Nephron (organoid): ENCODE measurements around the gene B4GALT3.

Experiments used
- H3K27ac Mint-ChIP-seq, 3 experiments: 2 replicates each; pipeline ENCODE4 v1.8.0; 2020; ENCODE audit warnings: mixed read lengths in 3 of 3, mild to moderate bottlenecking in 2 of 3, moderate library complexity in 1 of 3
- H3K27me3 Mint-ChIP-seq: 2 replicates; pipeline ENCODE4 v1.8.0; 2021; ENCODE audit warnings: low read depth, mild to moderate bottlenecking, moderate library complexity, mixed read lengths
- H3K36me3 Mint-ChIP-seq: 2 replicates; pipeline ENCODE4 v1.8.0; 2020; ENCODE audit warnings: low read depth, mixed read lengths
- H3K4me1 Mint-ChIP-seq: 2 replicates; pipeline ENCODE4 v1.8.0; 2020; ENCODE audit warnings: mixed read lengths
- H3K4me3 Mint-ChIP-seq, 3 experiments: 2 replicates each; pipeline ENCODE4 v1.8.0; 2020; ENCODE audit warnings: mild to moderate bottlenecking in 3 of 3, mixed read lengths in 3 of 3, moderate library complexity in 2 of 3
- H3K9me3 Mint-ChIP-seq: 2 replicates; pipeline ENCODE4 v1.8.0; 2020; ENCODE audit warnings: mixed read lengths
- TF ChIP-seq, protein P1 (sequence below), 3 experiments: fragments of 200-600 bp; sonication (generic); IDR thresholded peaks; one replicate each; pipeline ENCODE4 v1.5.0; 2021; ENCODE audit warnings: antibody characterized with exemption in 3 of 3; ENCODE audit not compliant: unreplicated experiment in 3 of 3

B4GALT3 gene

DNA sequence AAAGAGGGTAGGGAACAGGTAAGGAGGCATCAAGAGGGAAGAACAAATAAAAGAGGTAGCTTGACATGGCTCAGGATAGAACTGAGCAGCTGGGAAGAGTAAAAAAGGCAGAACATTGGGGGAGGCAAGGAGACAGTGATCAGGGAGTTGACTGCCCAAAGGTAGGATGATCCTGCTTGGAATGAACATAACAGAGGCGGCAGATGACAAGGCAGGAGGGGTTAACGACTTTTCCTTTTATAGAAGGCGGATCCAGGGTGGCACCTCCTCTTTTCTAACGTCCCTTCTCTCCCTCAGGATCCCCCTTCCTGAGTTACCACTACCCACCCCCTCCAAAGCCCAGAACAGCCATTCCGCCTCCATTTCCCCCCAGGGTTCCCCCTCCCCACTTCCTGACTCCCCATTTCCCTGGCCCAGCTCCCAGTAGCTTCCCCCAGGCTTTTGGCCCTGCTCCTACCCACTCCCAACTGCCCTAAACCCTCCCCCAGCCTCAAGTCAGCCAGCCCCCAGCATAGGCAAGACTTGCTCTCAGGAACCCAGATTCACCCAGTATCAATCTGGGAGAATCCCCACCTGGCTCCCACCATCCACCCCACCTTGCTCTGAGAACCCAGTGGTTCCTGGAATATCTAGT lies 22.3 kb upstream of the B4GALT3 start:
- peak overlapping the region; percentile 81 to 91 (median 88) for H3K4me3 Mint-ChIP-seq
- H3K9me3 Mint-ChIP-seq: no peaks in the 10 kb centered on the region
- H3K36me3 Mint-ChIP-seq: peaks cover 9% of the 10 kb centered on the region
- TF ChIP-seq, protein P1, sequence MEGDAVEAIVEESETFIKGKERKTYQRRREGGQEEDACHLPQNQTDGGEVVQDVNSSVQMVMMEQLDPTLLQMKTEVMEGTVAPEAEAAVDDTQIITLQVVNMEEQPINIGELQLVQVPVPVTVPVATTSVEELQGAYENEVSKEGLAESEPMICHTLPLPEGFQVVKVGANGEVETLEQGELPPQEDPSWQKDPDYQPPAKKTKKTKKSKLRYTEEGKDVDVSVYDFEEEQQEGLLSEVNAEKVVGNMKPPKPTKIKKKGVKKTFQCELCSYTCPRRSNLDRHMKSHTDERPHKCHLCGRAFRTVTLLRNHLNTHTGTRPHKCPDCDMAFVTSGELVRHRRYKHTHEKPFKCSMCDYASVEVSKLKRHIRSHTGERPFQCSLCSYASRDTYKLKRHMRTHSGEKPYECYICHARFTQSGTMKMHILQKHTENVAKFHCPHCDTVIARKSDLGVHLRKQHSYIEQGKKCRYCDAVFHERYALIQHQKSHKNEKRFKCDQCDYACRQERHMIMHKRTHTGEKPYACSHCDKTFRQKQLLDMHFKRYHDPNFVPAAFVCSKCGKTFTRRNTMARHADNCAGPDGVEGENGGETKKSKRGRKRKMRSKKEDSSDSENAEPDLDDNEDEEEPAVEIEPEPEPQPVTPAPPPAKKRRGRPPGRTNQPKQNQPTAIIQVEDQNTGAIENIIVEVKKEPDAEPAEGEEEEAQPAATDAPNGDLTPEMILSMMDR (IDR thresholded peaks at IDR 0.05; ENCODE audit: unreplicated experiment in 3 of 3): no peak
- H3K27ac Mint-ChIP-seq: peak overlapping the region; percentile 92 to 97 (median 96)
- no peaks in the 10 kb centered on the region for H3K27me3 Mint-ChIP-seq
- H3K4me1 Mint-ChIP-seq: peaks cover 66% of the 10 kb centered on the region

GRCh38 chr1:161198897-161199431 lies 21.7 kb upstream of the B4GALT3 start, which contains the start of gene ADAMTS4:
TSS of gene ADAMTS4 (minus strand) at chr1:161199054. CDS start at chr1:161198627, 427 bp downstream.
- peak within 1 kb of the TSS; percentile 92 to 99 (median 96) for H3K27ac Mint-ChIP-seq
- peaks cover 2% of the 10 kb centered on the region for H3K36me3 Mint-ChIP-seq
- H3K4me3 Mint-ChIP-seq: peak within 1 kb of the TSS; percentile 81 to 91 (median 88)
- TF ChIP-seq, protein P1 (IDR thresholded peaks at IDR 0.05; ENCODE audit: unreplicated experiment in 3 of 3): no peak
- H3K9me3 Mint-ChIP-seq: no peaks in the 10 kb centered on the region
- no peaks in the 10 kb centered on the region for H3K27me3 Mint-ChIP-seq
- H3K4me1 Mint-ChIP-seq: peaks cover 59% of the 10 kb centered on the region

GRCh38 chr1:161198194-161198896 lies 21.0 kb upstream of the B4GALT3 start:
- TF ChIP-seq, protein P1 (IDR thresholded peaks at IDR 0.05; ENCODE audit: unreplicated experiment in 3 of 3): peak in 1 of 3 experiments; percentile 8
- H3K27ac Mint-ChIP-seq: peak overlapping the region; percentile 92 to 99 (median 96)

GRCh38 chr1:161197560-161198193 lies 20.4 kb upstream of the B4GALT3 start:
- TF ChIP-seq, protein P1 (IDR thresholded peaks at IDR 0.05; ENCODE audit: unreplicated experiment in 3 of 3): no peak
- H3K27ac Mint-ChIP-seq: peak overlapping the region; percentile 92 to 99 (median 96)
- H3K4me1 Mint-ChIP-seq: peaks cover 60% of the 10 kb centered on the region
- peaks cover under 1% of the 10 kb centered on the region for H3K36me3 Mint-ChIP-seq
- H3K9me3 Mint-ChIP-seq: no peaks in the 10 kb centered on the region
- H3K4me3 Mint-ChIP-seq: peak overlapping the region; percentile 81 to 91 (median 88)
- no peaks in the 10 kb centered on the region for H3K27me3 Mint-ChIP-seq

More at GRCh38 chr1:161198194-161198896, 21.0 kb upstream of the B4GALT3 start:
- H3K9me3 Mint-ChIP-seq: no peaks in the 10 kb centered on the region
- no peaks in the 10 kb centered on the region for H3K36me3 Mint-ChIP-seq
- peak overlapping the region; percentile 81 to 91 (median 88) for H3K4me3 Mint-ChIP-seq
- H3K4me1 Mint-ChIP-seq: peaks cover 58% of the 10 kb centered on the region
- H3K27me3 Mint-ChIP-seq: no peaks in the 10 kb centered on the region

DNA sequence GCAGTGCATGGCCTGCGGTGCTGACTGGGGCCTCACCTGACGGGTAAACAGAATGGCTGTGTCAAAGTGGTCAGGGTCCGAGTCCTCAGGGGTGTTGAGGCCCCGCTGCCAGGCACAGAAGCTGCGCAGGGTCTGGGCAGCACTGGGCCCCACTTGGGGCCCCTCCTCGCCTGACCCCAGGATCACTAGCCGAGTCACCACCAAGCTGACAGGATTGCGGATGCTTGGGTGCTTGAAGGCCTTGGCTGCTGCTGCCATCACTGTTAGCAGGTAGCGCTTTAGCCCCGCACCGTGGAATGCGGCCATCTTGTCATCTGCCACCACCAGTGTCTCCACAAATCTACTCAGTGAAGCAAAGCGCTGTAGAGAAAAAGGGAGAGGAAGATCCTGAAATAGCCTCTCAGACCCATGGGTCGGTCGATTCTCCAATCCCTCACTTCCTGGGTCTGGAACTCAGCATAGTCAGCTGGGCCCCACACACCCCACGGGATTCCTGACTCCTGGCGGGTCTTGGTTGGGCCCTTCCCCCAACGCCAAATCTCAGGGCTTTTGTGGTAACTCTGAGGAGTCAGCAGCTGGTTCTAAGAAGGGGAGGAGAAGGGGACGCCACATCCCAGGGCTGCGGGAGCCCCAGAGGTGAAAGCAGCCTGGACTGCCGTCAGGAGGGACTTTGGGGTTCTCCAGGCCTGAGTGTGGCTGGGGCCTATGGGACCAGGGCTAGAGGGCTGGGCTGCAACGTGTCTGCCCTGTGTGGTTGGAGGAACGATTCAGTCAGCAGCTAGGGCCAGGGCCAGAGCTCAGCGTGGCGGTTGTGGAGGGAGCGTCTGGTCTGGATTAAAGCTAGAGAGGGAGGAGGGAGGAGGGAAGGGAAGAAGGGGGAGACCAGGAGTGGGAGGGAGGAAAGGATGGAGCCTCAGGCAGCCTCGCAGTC lies 19.5 kb upstream of the B4GALT3 start:
- Mint-ChIP-seq H3K4me1 (peaks cover 58% of the 10 kb centered on the region), H3K27me3 (no peaks in the 10 kb centered on the region), H3K36me3 (peaks cover 3% of the 10 kb centered on the region), H3K9me3 (no peaks in the 10 kb centered on the region), H3K27ac (peak overlapping the region; percentile 92 to 99 (median 96)), H3K4me3 (peak overlapping the region; percentile 81 to 91 (median 88))
- TF ChIP-seq, protein P1 (IDR thresholded peaks at IDR 0.05; ENCODE audit: unreplicated experiment in 3 of 3): no peak
